Body of pancreas (tissue), 4 donors: Measurements from ENCODE around the gene ZNF432. TPM values are rescaled to one million over a fixed set of nuclear protein-coding genes. Genes with fewer than 3 reads are reported as not detected.

Experiments
- ATAC-seq: fragments of 150-250 bp; one replicate; pipeline ENCODE4 v1.9.1; 2016
- DNase-seq, 4 donors: peaks; one replicate each; pipeline ENCODE4 v3.0.0-alpha.2; 2019
- H3K27ac ChIP-seq, 4 donors: fragments of 200-600 bp; sonication (generic); 1 replicate in 3 of 4; 2 replicates in 1 of 4; pipeline versions ENCODE4 v1.5.1 to v1.6.1; 2016 to 2019; ENCODE audit warnings: mild to moderate bottlenecking in 1 of 4, mixed read lengths in 1 of 4, moderate library complexity in 1 of 4
- H3K27me3 ChIP-seq, 2 donors: fragments of 200-600 bp; sonication (generic); one replicate each; pipeline ENCODE4 v1.6.0; 2016; ENCODE audit warnings: mild to moderate bottlenecking in 1 of 2
- H3K36me3 ChIP-seq, 2 donors: fragments of 200-600 bp; sonication (generic); replicated peaks in 1 of 2; 2 replicates each; pipeline ENCODE4 v1.5.1; 2016; ENCODE audit warnings: low read depth in 2 of 2; ENCODE audit not compliant: insufficient read depth in 1 of 2
- H3K4me1 ChIP-seq: fragments of 200-600 bp; sonication (generic); one replicate; pipeline ENCODE4 v1.6.0; 2016
- H3K4me3 ChIP-seq, 2 donors: fragments of 200-600 bp; sonication (generic); 1 replicate in 1 of 2; 2 replicates in 1 of 2; pipeline ENCODE4 v1.5.1; 2016 to 2019
- H3K9me3 ChIP-seq, 3 donors: fragments of 200-600 bp; sonication (generic); 1 replicate in 2 of 3; 2 replicates in 1 of 3; pipeline ENCODE4 v1.5.1; 2016
- POLR2A ChIP-seq, 3 donors: fragments of 450-650 bp; IDR thresholded peaks; one replicate each; pipeline ENCODE4 v1.6.1; 2016; ENCODE audit warnings: antibody characterized with exemption in 3 of 3, mild to moderate bottlenecking in 2 of 3
- WGBS, 2 donors: methylation state at CpG; one replicate each; pipeline ENCODE4 v1.1.5; 2017; 5-methylcytosine and 5-hydroxymethylcytosine counted together
- intact Hi-C: fragments of 100-400 bp; cut with DNase I; formaldehyde crosslinking; loops from one replicate; pipeline ENCODE4 v1.15.1; 2023
- total RNA-seq, 2 donors: library from RNA; depleted of rRNA; stranded (reverse); fragments of >200 nt; gene quantifications; one replicate each; pipeline ENCODE4 v1.1.0, GENCODE V29; 2016
- TF ChIP-seq, protein P1 (sequence below), 7 experiments: fragments of 450-650 bp in 4 of 7; fragments of 200-600 bp in 3 of 7; sonication (generic) in 3 of 7; IDR thresholded peaks; one replicate each; pipeline ENCODE4 v1.5.1; 2016 to 2019; ENCODE audit warnings: antibody characterized with exemption in 7 of 7

Gene ZNF432
- total RNA-seq, 2 donors from 2014 or later: 10.9 to 29.3 TPM

GRCh38 chr19:52022193-52022592, 26.4 kb downstream of the ZNF432 start:
- no peak overlapping the region for H3K4me3 ChIP-seq
- peaks cover 0 to 73% (median 0%) of the 10 kb centered on the region in 3 donors for H3K9me3 ChIP-seq
- intact Hi-C loops: no loop called here
- 97 to 98% methylated on average over 15 of the region's 15 CpGs for WGBS, 2 donors
- no peak for TF ChIP-seq POLR2A (IDR thresholded peaks at IDR 0.05)
- TF ChIP-seq, protein P1, sequence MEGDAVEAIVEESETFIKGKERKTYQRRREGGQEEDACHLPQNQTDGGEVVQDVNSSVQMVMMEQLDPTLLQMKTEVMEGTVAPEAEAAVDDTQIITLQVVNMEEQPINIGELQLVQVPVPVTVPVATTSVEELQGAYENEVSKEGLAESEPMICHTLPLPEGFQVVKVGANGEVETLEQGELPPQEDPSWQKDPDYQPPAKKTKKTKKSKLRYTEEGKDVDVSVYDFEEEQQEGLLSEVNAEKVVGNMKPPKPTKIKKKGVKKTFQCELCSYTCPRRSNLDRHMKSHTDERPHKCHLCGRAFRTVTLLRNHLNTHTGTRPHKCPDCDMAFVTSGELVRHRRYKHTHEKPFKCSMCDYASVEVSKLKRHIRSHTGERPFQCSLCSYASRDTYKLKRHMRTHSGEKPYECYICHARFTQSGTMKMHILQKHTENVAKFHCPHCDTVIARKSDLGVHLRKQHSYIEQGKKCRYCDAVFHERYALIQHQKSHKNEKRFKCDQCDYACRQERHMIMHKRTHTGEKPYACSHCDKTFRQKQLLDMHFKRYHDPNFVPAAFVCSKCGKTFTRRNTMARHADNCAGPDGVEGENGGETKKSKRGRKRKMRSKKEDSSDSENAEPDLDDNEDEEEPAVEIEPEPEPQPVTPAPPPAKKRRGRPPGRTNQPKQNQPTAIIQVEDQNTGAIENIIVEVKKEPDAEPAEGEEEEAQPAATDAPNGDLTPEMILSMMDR (IDR thresholded peaks at IDR 0.05): no peak
- no peak overlapping the region for H3K27ac ChIP-seq
- no peaks in the 10 kb centered on the region for H3K4me1 ChIP-seq
- no peaks in the 10 kb centered on the region for H3K27me3 ChIP-seq
- ATAC-seq (no peak), DNase-seq (no peak)
- H3K36me3 ChIP-seq: peaks cover 9 to 26% of the 10 kb centered on the region in 2 donors

- Histone ChIP-seq H3K36me3 (peaks cover 17 to 38% of the 10 kb centered on the region in 2 donors), H3K9me3 (peaks cover 0 to 77% (median 0%) of the 10 kb centered on the region in 3 donors), H3K4me1 (no peaks in the 10 kb centered on the region), H3K27ac (no peak overlapping the region), H3K27me3 (no peaks in the 10 kb centered on the region), H3K4me3 (no peak overlapping the region)
- no peak for ATAC-seq
- intact Hi-C loops: no loop called here
- TF ChIP-seq POLR2A (IDR thresholded peaks at IDR 0.05): no peak
- TF ChIP-seq, protein P1 (IDR thresholded peaks at IDR 0.05): no peak
- WGBS, 2 donors: 95 to 98% methylated on average over 4 of the region's 4 CpGs
- no peak for DNase-seq
Observed at GRCh38 chr19:52020506-52020905, 28.1 kb downstream of the ZNF432 start.

DNA sequence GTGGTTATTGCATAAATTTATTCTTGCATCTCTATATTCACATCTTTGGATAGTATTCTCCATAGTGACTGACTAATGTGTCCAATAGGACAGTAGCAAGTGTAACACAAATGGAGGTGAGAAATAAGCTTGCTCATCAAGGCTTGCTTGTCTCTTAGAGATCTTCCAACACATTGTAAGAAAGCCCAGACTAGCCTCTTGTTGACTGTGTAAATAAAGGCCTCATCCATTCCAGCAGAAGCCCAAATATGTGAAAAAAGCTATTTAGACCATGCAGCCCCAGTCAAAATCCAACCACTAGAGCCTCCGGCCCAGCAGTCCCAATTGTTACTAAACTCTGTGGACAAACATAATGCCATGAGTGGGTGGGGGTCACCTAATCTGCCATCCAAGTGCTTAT, 38.0 kb downstream of the ZNF432 start:
- H3K36me3 ChIP-seq: no peaks in the 10 kb centered on the region
- no peak overlapping the region for H3K4me3 ChIP-seq
- peaks cover 4% of the 10 kb centered on the region for H3K4me1 ChIP-seq
- peaks cover 0 to 19% (median 0%) of the 10 kb centered on the region in 3 donors for H3K9me3 ChIP-seq
- H3K27me3 ChIP-seq: no peaks in the 10 kb centered on the region
- 72 to 100% methylated on average over 1 of the region's 1 CpG for WGBS, 2 donors
- intact Hi-C loops: no loop called here
- ATAC-seq (no peak), DNase-seq (no peak)
- H3K27ac ChIP-seq: no peak overlapping the region
- TF ChIP-seq, protein P1 (IDR thresholded peaks at IDR 0.05): no peak
- no peak for TF ChIP-seq POLR2A (IDR thresholded peaks at IDR 0.05)

DNA sequence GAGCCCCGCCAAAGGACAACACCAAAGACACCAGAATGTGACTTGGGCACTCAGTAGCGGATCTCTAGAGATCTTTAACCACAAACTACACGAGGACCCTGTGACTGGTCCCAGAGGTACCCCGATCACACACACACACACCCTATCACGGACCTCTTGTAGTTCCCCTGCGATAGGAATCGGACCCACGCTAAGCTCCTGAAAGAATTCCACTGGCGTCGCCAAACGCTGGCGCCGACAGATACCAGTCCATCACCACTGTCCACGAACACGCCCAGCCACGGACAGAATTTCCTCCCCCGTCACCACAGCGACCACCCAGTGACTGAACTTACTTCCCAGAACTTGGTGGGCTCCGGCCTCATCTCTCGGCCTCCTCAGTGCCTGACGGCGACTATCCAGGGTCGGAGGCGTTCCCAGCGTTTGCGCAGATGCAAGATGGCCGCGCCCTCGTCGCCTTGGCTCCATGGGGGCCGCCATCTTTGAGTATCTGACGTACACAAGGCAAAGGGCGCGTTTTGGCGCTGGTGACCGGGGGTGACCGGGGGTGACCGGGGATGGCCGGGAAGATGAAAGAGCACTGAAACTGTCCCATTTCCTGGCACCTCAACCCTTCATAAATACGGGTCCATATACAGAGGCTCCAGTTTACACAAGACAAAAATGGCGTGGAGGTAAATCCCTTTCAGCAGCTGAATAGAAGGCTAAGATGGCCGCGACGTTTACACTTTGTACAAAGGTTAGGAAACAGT, 40.7 kb downstream of the ZNF432 start, which contains the start of gene ZNF615:
Gene ZNF615 (minus strand): TSS at position 406 of the 752 bp plus-strand sequence. CDS start 4,500 bp downstream, outside the sequence.
- Histone ChIP-seq H3K27me3 (no peaks in the 10 kb centered on the region), H3K27ac (peak within 1 kb of the TSS; percentile 71 to 89 (median 85)), H3K36me3 (peaks cover 0 to 1% of the 10 kb centered on the region in 2 donors), H3K4me3 (peak within 1 kb of the TSS; percentile 36 to 76), H3K9me3 (peaks cover 0 to 15% (median 0%) of the 10 kb centered on the region in 3 donors), H3K4me1 (peaks cover 4% of the 10 kb centered on the region)
- peak; percentile 97 for ATAC-seq
- TF ChIP-seq, protein P1 (IDR thresholded peaks at IDR 0.05): no peak
- peak in 2 of 3 donors; percentile 65 to 68 for TF ChIP-seq POLR2A (IDR thresholded peaks at IDR 0.05)
- intact Hi-C loops: no loop called here
- peak; percentile 85 to 92 (median 88) for DNase-seq
- WGBS, 2 donors: 0% methylated on average over 22 to 44 of the region's 44 CpGs
